Neuronal stem cell (in vitro differentiated cells): ENCODE measurements around the gene CAMTA1.

Source experiments
- DNase-seq: peaks from one replicate; pipeline ENCODE4 v3.0.0-alpha.2; 2013; ENCODE audit warnings: low spot score
- H2AFZ ChIP-seq: one replicate; pipeline ENCODE4 v1.6.1; 2013; ENCODE audit warnings: mild to moderate bottlenecking, low read length, inconsistent platforms
- H2AK5ac ChIP-seq: 2 replicates; pipeline ENCODE4 v1.6.1; 2013; ENCODE audit warnings: low read depth, mild to moderate bottlenecking, inconsistent platforms, low read length, moderate library complexity, mixed read lengths
- H2BK120ac ChIP-seq: 2 replicates; pipeline ENCODE4 v1.6.1; 2013; ENCODE audit warnings: low read depth, mild to moderate bottlenecking, inconsistent platforms, low read length, moderate library complexity, mixed read lengths
- H2BK12ac ChIP-seq: one replicate; pipeline ENCODE4 v1.6.1; 2013; ENCODE audit warnings: low read length, inconsistent platforms
- H2BK15ac ChIP-seq: 2 replicates; pipeline ENCODE4 v1.6.1; 2013; ENCODE audit warnings: mild to moderate bottlenecking, low read length, inconsistent platforms, mixed read lengths
- H2BK5ac ChIP-seq: one replicate; pipeline ENCODE4 v1.6.1; 2013; ENCODE audit warnings: inconsistent platforms, mild to moderate bottlenecking, low read length, moderate library complexity
- H3K14ac ChIP-seq: one replicate; pipeline ENCODE4 v1.6.1; 2013; ENCODE audit warnings: low read length, inconsistent platforms
- H3K18ac ChIP-seq: 2 replicates; pipeline ENCODE4 v1.6.1; 2013; ENCODE audit warnings: low read length, inconsistent platforms
- H3K23ac ChIP-seq: 2 replicates; pipeline ENCODE4 v1.6.1; 2013; ENCODE audit warnings: low read depth, mild to moderate bottlenecking, mixed read lengths, low read length, inconsistent platforms; ENCODE audit not compliant: poor library complexity
- H3K27ac ChIP-seq: replicated peaks from 3 replicates; pipeline ENCODE4 v1.5.1; 2013; ENCODE audit warnings: low read length, inconsistent platforms
- H3K27me3 ChIP-seq, 3 experiments: 2 replicates each; pipeline ENCODE4 v1.6.1; 2013; ENCODE audit warnings: low read length in 3 of 3, mild to moderate bottlenecking in 2 of 3, inconsistent platforms in 1 of 3, low read depth in 1 of 3, mixed read lengths in 1 of 3, moderate library complexity in 1 of 3; ENCODE audit not compliant: control insufficient read depth in 3 of 3, insufficient read depth in 3 of 3
- H3K36me3 ChIP-seq, 2 donors: replicated peaks in 1 of 2; 2 replicates each; pipeline ENCODE4 v1.6.1; 2013; ENCODE audit warnings: low read length in 2 of 2; ENCODE audit not compliant: control insufficient read depth in 2 of 2, insufficient read depth in 2 of 2
- H3K4ac ChIP-seq: 2 replicates; pipeline ENCODE4 v1.6.1; 2013; ENCODE audit warnings: inconsistent platforms, mild to moderate bottlenecking, low read length, moderate library complexity
- H3K4me1 ChIP-seq, 2 donors: 1 replicate in 1 of 2; 2 replicates in 1 of 2; pipeline ENCODE4 v1.6.1; 2013; ENCODE audit warnings: low read length in 2 of 2, low read depth in 1 of 2; ENCODE audit not compliant: control insufficient read depth in 2 of 2, insufficient read depth in 1 of 2
- H3K4me2 ChIP-seq: one replicate; pipeline ENCODE4 v1.6.1; 2013; ENCODE audit warnings: mild to moderate bottlenecking, low read length, inconsistent platforms; ENCODE audit not compliant: insufficient read depth, poor library complexity, severe bottlenecking
- H3K4me3 ChIP-seq, 2 donors: 2 replicates each; pipeline ENCODE4 v1.5.1; 2013; ENCODE audit warnings: low read length in 2 of 2, mild to moderate bottlenecking in 2 of 2, inconsistent platforms in 1 of 2, moderate library complexity in 1 of 2
- H3K79me1 ChIP-seq: one replicate; pipeline ENCODE4 v1.6.1; 2013; ENCODE audit warnings: low read depth, mild to moderate bottlenecking, inconsistent platforms, low read length, moderate library complexity
- H3K9ac ChIP-seq: one replicate; pipeline ENCODE4 v1.6.1; 2013; ENCODE audit warnings: mild to moderate bottlenecking, low read depth, low read length, inconsistent platforms; ENCODE audit not compliant: poor library complexity
- H3K9me3 ChIP-seq, 2 donors: replicated peaks in 1 of 2; 2 replicates each; pipeline versions ENCODE3 to v1.6.1; 2013; ENCODE audit warnings: low read length in 2 of 2, mild to moderate bottlenecking in 2 of 2, inconsistent platforms in 1 of 2, low read depth in 1 of 2, mixed read lengths in 1 of 2, moderate library complexity in 1 of 2; ENCODE audit not compliant: control insufficient read depth in 2 of 2, insufficient read depth in 1 of 2
- H4K8ac ChIP-seq: one replicate; pipeline ENCODE4 v1.6.1; 2013; ENCODE audit warnings: low read depth, mild to moderate bottlenecking, inconsistent platforms, low read length, moderate library complexity
- H4K91ac ChIP-seq: one replicate; pipeline ENCODE4 v1.6.1; 2013; ENCODE audit warnings: low read length, low read depth, mild to moderate bottlenecking, inconsistent platforms; ENCODE audit not compliant: poor library complexity
- WGBS, 2 donors: extraction: QIAGEN DNeasy Blood & Tissue Kit; methylation state at CpG; one replicate each; pipeline ENCODE4 v1.1.7; 2013; ENCODE audit warnings: missing lambda C conversion rate in 2 of 2, mixed read lengths in 1 of 2; ENCODE audit not compliant: insufficient read length in 2 of 2, insufficient replicate concordance in 1 of 2; ENCODE audit errors: extremely low coverage in 2 of 2; 5-methylcytosine and 5-hydroxymethylcytosine counted together

The CAMTA1 gene

DNA sequence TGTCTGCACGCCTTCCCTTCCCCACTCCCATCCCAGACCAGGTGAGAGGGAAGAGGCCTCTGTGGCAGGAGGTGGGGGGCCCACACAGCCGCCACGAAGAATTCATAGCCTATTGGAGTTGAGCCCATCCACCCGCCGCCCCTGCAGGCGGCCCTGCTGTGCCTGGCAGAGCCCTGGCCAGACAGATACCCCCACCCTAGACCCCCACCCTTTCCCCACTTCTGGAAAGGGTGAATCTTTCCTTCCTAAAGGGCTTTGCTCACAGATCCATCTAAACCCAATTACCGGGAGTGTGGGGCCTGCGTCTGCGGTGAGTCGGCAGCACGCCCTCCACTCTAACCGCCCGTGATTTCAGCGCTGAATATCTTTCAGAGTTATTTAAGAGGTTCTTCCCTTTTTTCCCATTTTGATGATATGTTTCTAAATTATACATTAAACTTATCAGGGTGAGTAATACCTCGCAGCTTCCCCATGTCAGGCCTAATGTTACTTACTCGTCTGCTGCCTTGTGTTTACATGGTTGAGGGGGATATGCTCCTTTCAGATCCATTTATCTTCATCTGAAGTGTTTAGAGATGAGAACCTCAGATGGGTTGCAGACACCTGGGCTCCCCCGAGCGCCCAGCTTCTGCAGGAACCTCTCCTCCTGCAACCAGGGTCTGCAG lies 802.0 kb downstream of the CAMTA1 start:
- H3K9ac ChIP-seq, result no peak overlapping the region
- no peak overlapping the region for H2AK5ac ChIP-seq
- H3K9me3 ChIP-seq, result no peaks in the 10 kb centered on the region
- H3K4me2 ChIP-seq, result no peak overlapping the region
- no peak overlapping the region for H4K8ac ChIP-seq
- no peak overlapping the region for H2BK15ac ChIP-seq
- no peak overlapping the region for H2BK120ac ChIP-seq
- H3K4ac ChIP-seq, result no peak overlapping the region
- WGBS, 2 donors, result no CpG with 5 or more reads among the region's 18 CpGs
- no peak overlapping the region for H3K23ac ChIP-seq
- H3K27me3 ChIP-seq, result peaks cover 0 to 46% (median 0%) of the 10 kb centered on the region in 3 experiments
- no peaks in the 10 kb centered on the region for H3K79me1 ChIP-seq
- no peak overlapping the region for H2BK12ac ChIP-seq
- DNase-seq, result no peak
- H4K91ac ChIP-seq, result no peak overlapping the region
- H3K14ac ChIP-seq, result no peak overlapping the region
- no peak overlapping the region for H3K4me3 ChIP-seq
- no peak overlapping the region for H2AFZ ChIP-seq
- H3K27ac ChIP-seq, result no peak overlapping the region
- peaks cover 0 to 4% of the 10 kb centered on the region in 2 donors for H3K4me1 ChIP-seq
- H3K18ac ChIP-seq, result no peak overlapping the region
- H3K36me3 ChIP-seq, result no peaks in the 10 kb centered on the region
- H2BK5ac ChIP-seq, result no peak overlapping the region

DNA sequence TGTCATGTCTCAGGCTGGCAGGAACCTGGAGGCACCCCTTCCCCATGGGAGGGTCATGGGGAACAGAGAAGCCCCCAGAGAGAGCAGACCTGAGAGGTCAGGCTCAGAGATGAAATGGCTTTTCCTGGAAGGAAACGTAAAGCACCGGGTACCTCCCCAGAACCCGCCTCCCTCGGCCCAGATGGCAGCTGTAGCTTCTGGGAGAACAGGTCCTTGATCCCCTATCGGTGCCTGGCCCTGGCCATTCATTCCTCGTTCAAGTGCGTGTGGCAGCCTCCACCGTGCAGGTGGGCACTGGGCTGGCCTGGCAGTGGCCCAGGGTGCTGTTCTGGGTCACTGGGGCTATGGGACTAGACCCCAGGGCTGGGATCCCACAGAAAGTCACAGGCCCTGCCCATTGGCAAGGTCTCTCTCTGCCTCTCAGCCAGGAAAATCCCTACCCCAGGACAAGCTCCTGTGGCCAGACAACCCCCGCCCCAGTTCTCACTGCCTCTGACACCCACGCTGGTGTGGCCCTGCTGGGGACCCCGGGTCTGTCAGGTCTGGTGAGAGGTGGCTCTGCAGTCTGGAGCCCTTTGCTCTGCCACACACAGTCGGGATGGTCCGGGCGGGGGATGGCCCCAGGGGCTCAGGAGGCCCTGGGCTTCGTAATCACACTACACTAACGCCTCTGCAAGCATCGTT lies 802.7 kb downstream of the CAMTA1 start:
- Histone ChIP-seq H3K23ac (peak overlapping the region; percentile 8), H3K4ac (no peak overlapping the region), H4K91ac (peak overlapping the region; percentile 22), H3K9me3 (no peaks in the 10 kb centered on the region), H3K79me1 (no peaks in the 10 kb centered on the region), H3K9ac (peak overlapping the region; percentile 17), H3K4me2 (no peak overlapping the region), H3K4me3 (no peak overlapping the region), H2BK12ac (no peak overlapping the region), H3K18ac (no peak overlapping the region), H2BK5ac (no peak overlapping the region), H2BK15ac (no peak overlapping the region), H2BK120ac (no peak overlapping the region), H3K14ac (no peak overlapping the region), H3K27me3 (peaks cover 0 to 51% (median 0%) of the 10 kb centered on the region in 3 experiments), H2AFZ (no peak overlapping the region), H2AK5ac (no peak overlapping the region), H4K8ac (no peak overlapping the region), H3K36me3 (no peaks in the 10 kb centered on the region), H3K4me1 (peaks cover 0 to 4% of the 10 kb centered on the region in 2 donors), H3K27ac (no peak overlapping the region)
- no CpG with 5 or more reads among the region's 17 CpGs for WGBS, 2 donors
- DNase-seq, result no peak

DNA sequence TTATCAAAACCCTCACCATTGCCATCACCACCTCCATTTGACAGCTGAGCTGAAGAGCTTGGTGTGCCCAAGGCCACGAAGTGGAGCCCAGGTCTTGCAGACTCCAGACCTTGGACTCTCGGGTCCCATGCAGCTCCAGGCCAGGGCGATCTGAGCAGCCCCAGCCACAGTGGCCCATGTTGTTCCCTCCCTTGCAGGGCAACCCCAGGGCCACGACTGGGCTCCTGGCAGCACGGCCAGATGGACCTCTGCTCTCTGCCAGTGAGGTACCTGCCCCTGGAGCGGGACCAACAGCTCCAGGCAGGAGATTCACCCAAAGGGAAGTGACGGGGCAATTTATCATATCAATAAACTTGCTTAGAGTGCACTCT lies 803.2 kb downstream of the CAMTA1 start:
- H3K23ac ChIP-seq, result peak overlapping the region; percentile 8
- no peak overlapping the region for H2BK5ac ChIP-seq
- H3K9me3 ChIP-seq, result no peaks in the 10 kb centered on the region
- H2AK5ac ChIP-seq, result no peak overlapping the region
- no peaks in the 10 kb centered on the region for H3K36me3 ChIP-seq
- H3K4me2 ChIP-seq, result no peak overlapping the region
- H2BK15ac ChIP-seq, result no peak overlapping the region
- H3K4me1 ChIP-seq, result peaks cover 0 to 2% of the 10 kb centered on the region in 2 donors
- no peak overlapping the region for H4K8ac ChIP-seq
- DNase-seq, result no peak
- H3K79me1 ChIP-seq, result no peaks in the 10 kb centered on the region
- H3K27me3 ChIP-seq, result peaks cover 0 to 51% (median 0%) of the 10 kb centered on the region in 3 experiments
- WGBS, 2 donors, result no CpG with 5 or more reads among the region's 7 CpGs
- no peak overlapping the region for H3K18ac ChIP-seq
- no peak overlapping the region for H3K27ac ChIP-seq
- H2BK12ac ChIP-seq, result no peak overlapping the region
- H2BK120ac ChIP-seq, result no peak overlapping the region
- no peak overlapping the region for H3K14ac ChIP-seq
- H3K4me3 ChIP-seq, result no peak overlapping the region
- peak overlapping the region; percentile 22 for H4K91ac ChIP-seq
- peak overlapping the region; percentile 17 for H3K9ac ChIP-seq
- no peak overlapping the region for H3K4ac ChIP-seq
- H2AFZ ChIP-seq, result no peak overlapping the region

DNA sequence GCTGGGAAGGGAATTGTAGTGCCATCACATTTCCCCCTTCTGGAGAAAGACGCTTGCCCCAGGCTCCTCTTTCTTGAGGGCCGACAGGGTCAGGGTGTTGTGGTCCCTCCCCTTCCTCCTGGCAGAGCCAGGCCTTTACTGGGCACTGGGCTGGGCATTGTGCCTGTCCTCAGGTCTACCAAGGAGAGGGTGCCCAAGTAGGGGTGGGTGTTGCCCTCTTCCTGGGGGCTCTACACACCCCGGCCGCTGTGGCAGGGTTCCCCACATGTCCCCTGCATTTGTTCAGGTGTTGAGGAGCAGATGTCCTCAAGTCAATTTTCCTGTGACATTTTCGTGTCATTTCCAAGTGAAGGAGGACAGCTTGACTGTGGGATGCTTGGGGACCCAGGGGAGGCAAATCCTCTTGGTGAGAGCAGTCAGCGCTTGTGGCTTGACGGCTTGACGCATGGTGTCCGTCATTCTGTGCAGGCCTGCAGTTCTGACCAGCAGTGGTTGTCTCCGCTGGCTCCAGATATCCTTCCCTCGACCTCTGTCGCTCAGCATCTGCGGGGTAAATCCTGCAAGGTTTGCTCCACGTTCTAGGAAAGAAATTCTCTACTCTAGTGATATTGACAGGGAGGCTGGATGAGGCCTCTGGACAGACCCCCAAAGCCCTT lies 804.0 kb downstream of the CAMTA1 start:
- Histone ChIP-seq H2BK12ac (no peak overlapping the region), H3K4me1 (peaks cover 0 to 2% of the 10 kb centered on the region in 2 donors), H3K4me2 (no peak overlapping the region), H2BK15ac (no peak overlapping the region), H3K27me3 (peaks cover 0 to 51% (median 0%) of the 10 kb centered on the region in 3 experiments), H3K9me3 (no peaks in the 10 kb centered on the region), H2AK5ac (no peak overlapping the region), H2AFZ (no peak overlapping the region), H3K9ac (no peak overlapping the region), H3K79me1 (no peaks in the 10 kb centered on the region), H3K14ac (peak overlapping the region; percentile 9), H2BK5ac (no peak overlapping the region), H3K18ac (peak overlapping the region; percentile 32), H3K23ac (peak overlapping the region; percentile 9), H3K4ac (no peak overlapping the region), H3K4me3 (no peak overlapping the region), H3K36me3 (no peaks in the 10 kb centered on the region), H4K8ac (no peak overlapping the region), H4K91ac (no peak overlapping the region), H3K27ac (no peak overlapping the region), H2BK120ac (no peak overlapping the region)
- DNase-seq, result no peak
- no CpG with 5 or more reads among the region's 14 CpGs for WGBS, 2 donors
